GM18519 (cell line): ENCODE measurements around the gene NOM1.
"Not testable (repeated sequence)": the region's sequence is repeated elsewhere in the genome, so short reads cannot be mapped to it uniquely, and the experiment has no call there.

Source experiments
- ATAC-seq: cut with Tn5 transposase; IDR thresholded peaks from one replicate; pipeline ENCODE4 v1.9.1; 2021; ENCODE audit warnings: mild to moderate bottlenecking, moderate library complexity; ENCODE audit not compliant: unreplicated experiment, low FRiP score

NOM1 gene

GRCh38 chr7:156949541-156950380, at the start of gene NOM1:
NOM1 (plus strand) TSS chr7:156949712; CDS start chr7:156949738, 26 bp downstream.
- ATAC-seq = peak; percentile 90

GRCh38 chr7:156900093-156900492, 49.4 kb upstream of the NOM1 start:
- not testable (repeated sequence) for ATAC-seq

- ATAC-seq = no peak
These were observed 46.1 kb upstream of the NOM1 start for GRCh38 chr7:156903232-156903909.

- no peak for ATAC-seq
These were observed 43.3 kb upstream of the NOM1 start for GRCh38 chr7:156906200-156906649.

GRCh38 chr7:156907656-156908055, 41.9 kb upstream of the NOM1 start:
- ATAC-seq = no peak

- not testable (repeated sequence) for ATAC-seq
These were observed 39.8 kb upstream of the NOM1 start for GRCh38 chr7:156909574-156910252.

- peak; percentile 50 for ATAC-seq
These were observed 30.9 kb upstream of the NOM1 start for GRCh38 chr7:156918635-156919034.

GRCh38 chr7:156919132-156919713, 30.3 kb upstream of the NOM1 start:
- ATAC-seq = no peak

- ATAC-seq = no peak
These were observed 29.4 kb upstream of the NOM1 start for GRCh38 chr7:156920076-156920475.

GRCh38 chr7:156920487-156921373, 28.8 kb upstream of the NOM1 start:
- not testable (repeated sequence) for ATAC-seq

- ATAC-seq = not testable (repeated sequence)
These were observed 27.2 kb upstream of the NOM1 start for GRCh38 chr7:156922304-156922703.

GRCh38 chr7:156925821-156926220, 23.7 kb upstream of the NOM1 start:
- ATAC-seq = not testable (repeated sequence)

GRCh38 chr7:156927571-156928405, 21.7 kb upstream of the NOM1 start:
- ATAC-seq = no peak

GRCh38 chr7:156928406-156928747, 21.1 kb upstream of the NOM1 start:
- ATAC-seq = no peak

- ATAC-seq = no peak
These were observed 19.5 kb upstream of the NOM1 start for GRCh38 chr7:156929789-156930539.

GRCh38 chr7:156932006-156932405, 17.5 kb upstream of the NOM1 start:
- no peak for ATAC-seq

GRCh38 chr7:156935250-156935649, 14.3 kb upstream of the NOM1 start:
- ATAC-seq = no peak

- ATAC-seq = not testable (repeated sequence)
These were observed 12.7 kb upstream of the NOM1 start for GRCh38 chr7:156936766-156937165.
